Activated T-helper 2 cell treated with anti-CD3 and anti-CD28 coated beads, Interferon-gamma antibody, Interleukin-2, Interleukin-4, amounts not matched to agents 10 μg/mL and 5 μg/mL and 100 μg/mL, durations not matched to agents 14 hours and 24 hours and 36 hours (primary cell): ENCODE measurements around the gene HEPHL1. TPM values are rescaled to one million over a fixed set of nuclear protein-coding genes. Genes with fewer than 3 reads are reported as not detected.

Experiments
- DNase-seq: peaks from one replicate; pipeline ENCODE4 v3.0.0; 2021; ENCODE audit warnings: low spot score
- H3K27ac Mint-ChIP-seq: one replicate; pipeline ENCODE4 v1.8.0; 2021; ENCODE audit warnings: mixed read lengths
- H3K27me3 Mint-ChIP-seq: one replicate; pipeline ENCODE4 v1.8.0; 2021; ENCODE audit warnings: low read depth, mixed read lengths
- H3K36me3 Mint-ChIP-seq: one replicate; pipeline ENCODE4 v1.8.0; 2021; ENCODE audit warnings: low read depth, mixed read lengths
- H3K4me1 Mint-ChIP-seq: one replicate; pipeline ENCODE4 v1.8.0; 2021; ENCODE audit warnings: low read depth, mixed read lengths
- H3K4me3 Mint-ChIP-seq: one replicate; pipeline ENCODE4 v1.8.0; 2021; ENCODE audit warnings: low read depth, mild to moderate bottlenecking, moderate library complexity, mixed read lengths
- H3K9me3 Mint-ChIP-seq: one replicate; pipeline ENCODE4 v1.8.0; 2021; ENCODE audit warnings: mixed read lengths
- intact Hi-C: fragments of 100-400 bp; cut with micrococcal nuclease; formaldehyde crosslinking; loops from one replicate; pipeline ENCODE4 v1.15.1; 2023
- total RNA-seq: library from RNA; stranded (reverse); gene quantifications from 2 replicates; pipeline ENCODE4 v1.2.3, GENCODE V29; 2022

Gene HEPHL1
- total RNA-seq, 1 donor from 2014 or later: not detected

DNA sequence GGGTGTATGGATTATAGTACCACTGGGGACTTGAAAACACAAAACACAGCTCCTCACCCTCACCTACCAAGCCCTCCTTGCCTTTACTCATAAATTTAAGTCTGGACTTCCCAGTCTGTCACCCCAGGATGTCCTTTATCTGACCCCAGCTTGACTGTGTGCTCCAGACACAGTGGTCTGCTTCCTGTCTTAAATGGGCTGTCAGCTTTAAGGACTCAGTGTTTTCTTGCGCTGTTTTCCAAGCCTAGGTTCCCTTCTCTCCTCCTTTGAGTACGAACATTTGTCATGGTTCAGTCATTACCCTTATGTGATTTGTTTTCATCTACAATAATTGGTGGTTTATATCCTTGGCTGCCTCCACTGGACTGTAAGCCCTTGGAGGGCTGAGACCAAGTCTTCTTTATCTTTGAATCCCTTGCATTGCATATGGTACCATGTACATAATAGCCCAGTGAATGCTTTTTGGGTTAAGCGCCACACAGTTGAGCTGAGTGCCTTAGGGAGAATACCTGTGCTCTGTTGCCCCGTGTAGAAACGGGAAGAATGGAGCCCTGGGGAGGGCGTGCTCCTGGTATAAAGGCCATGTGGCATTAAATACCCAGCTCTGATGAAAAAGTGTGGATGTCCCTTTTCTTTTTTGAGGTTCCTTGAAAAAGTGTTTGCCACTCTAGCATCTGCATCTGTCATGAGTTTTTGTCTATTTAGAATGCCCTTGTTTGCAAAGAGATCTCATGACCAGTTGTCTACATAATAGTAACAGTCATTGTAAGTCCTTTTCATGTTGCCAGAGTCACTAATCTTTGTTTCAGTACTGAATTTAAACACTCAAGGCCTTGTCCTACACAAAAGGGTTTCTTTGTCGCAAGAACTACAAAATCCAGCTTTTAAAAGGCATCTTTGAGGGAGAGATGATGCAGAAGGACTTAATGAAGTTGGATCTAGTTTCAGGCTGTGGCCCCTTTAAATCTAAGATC is 121.4 kb downstream of the HEPHL1 start:
- intact Hi-C loops: no loop called here
- Mint-ChIP-seq H3K4me1 (peaks cover 48% of the 10 kb centered on the region), H3K27ac (no peak overlapping the region), H3K9me3 (no peaks in the 10 kb centered on the region), H3K36me3 (peaks cover 4% of the 10 kb centered on the region), H3K27me3 (no peaks in the 10 kb centered on the region), H3K4me3 (no peak overlapping the region)
- no peak for DNase-seq

GRCh38 chr11:94144216-94144615 is 123.1 kb downstream of the HEPHL1 start:
- no peak for DNase-seq
- H3K27me3 Mint-ChIP-seq: no peaks in the 10 kb centered on the region
- H3K4me3 Mint-ChIP-seq: no peak overlapping the region
- H3K4me1 Mint-ChIP-seq: peaks cover 63% of the 10 kb centered on the region
- intact Hi-C loops: no loop called here
- no peaks in the 10 kb centered on the region for H3K9me3 Mint-ChIP-seq
- peaks cover 4% of the 10 kb centered on the region for H3K36me3 Mint-ChIP-seq
- no peak overlapping the region for H3K27ac Mint-ChIP-seq

GRCh38 chr11:94144664-94145063 is 123.5 kb downstream of the HEPHL1 start:
- Mint-ChIP-seq H3K27me3 (no peaks in the 10 kb centered on the region), H3K27ac (no peak overlapping the region), H3K4me3 (no peak overlapping the region), H3K9me3 (no peaks in the 10 kb centered on the region), H3K4me1 (peaks cover 67% of the 10 kb centered on the region), H3K36me3 (peaks cover 4% of the 10 kb centered on the region)
- no peak for DNase-seq
- intact Hi-C loops: loop anchor here (5.0 kb wide), 1 partner anchor 402 kb away; the partner anchor contains the start of genes C11orf54 and TAF1D

GRCh38 chr11:94145431-94145830 is 124.3 kb downstream of the HEPHL1 start:
- Mint-ChIP-seq H3K4me1 (peaks cover 65% of the 10 kb centered on the region), H3K27me3 (no peaks in the 10 kb centered on the region), H3K36me3 (peaks cover 4% of the 10 kb centered on the region), H3K4me3 (no peak overlapping the region), H3K9me3 (no peaks in the 10 kb centered on the region), H3K27ac (no peak overlapping the region)
- DNase-seq: no peak
- intact Hi-C loops: loop anchor here (5.0 kb wide), 1 partner anchor 403 kb away; the partner anchor contains the start of genes C11orf54 and TAF1D

- H3K4me1 Mint-ChIP-seq: peaks cover 68% of the 10 kb centered on the region
- DNase-seq: no peak
- intact Hi-C loops: loop anchor here (5.0 kb wide), 1 partner anchor 404 kb away; the partner anchor contains the start of genes C11orf54 and TAF1D
- no peak overlapping the region for H3K4me3 Mint-ChIP-seq
- H3K27me3 Mint-ChIP-seq: no peaks in the 10 kb centered on the region
- peaks cover 4% of the 10 kb centered on the region for H3K36me3 Mint-ChIP-seq
- no peaks in the 10 kb centered on the region for H3K9me3 Mint-ChIP-seq
- H3K27ac Mint-ChIP-seq: no peak overlapping the region
These were observed 124.8 kb downstream of the HEPHL1 start for GRCh38 chr11:94145916-94146315.

- Mint-ChIP-seq H3K4me3 (peak overlapping the region; percentile 57), H3K4me1 (peaks cover 79% of the 10 kb centered on the region), H3K27me3 (no peaks in the 10 kb centered on the region), H3K36me3 (peaks cover 5% of the 10 kb centered on the region), H3K9me3 (no peaks in the 10 kb centered on the region), H3K27ac (peak overlapping the region; percentile 84)
- no peak for DNase-seq
- intact Hi-C loops: loop anchor here (1.0 to 5.0 kb wide), 3 partner anchors 12 to 405 kb away; partner anchors contain the start of genes C11orf54, PANX1 and TAF1D
These were observed 126.3 kb downstream of the HEPHL1 start for GRCh38 chr11:94147433-94147845.

GRCh38 chr11:94148189-94148588 is 127.0 kb downstream of the HEPHL1 start:
- Mint-ChIP-seq H3K27ac (no peak overlapping the region), H3K9me3 (no peaks in the 10 kb centered on the region), H3K4me3 (no peak overlapping the region), H3K36me3 (peaks cover 7% of the 10 kb centered on the region), H3K4me1 (peaks cover 80% of the 10 kb centered on the region), H3K27me3 (no peaks in the 10 kb centered on the region)
- intact Hi-C loops: loop anchor here (5.0 kb wide), 1 partner anchor 406 kb away; the partner anchor contains the start of genes C11orf54 and TAF1D
- DNase-seq: no peak

DNA sequence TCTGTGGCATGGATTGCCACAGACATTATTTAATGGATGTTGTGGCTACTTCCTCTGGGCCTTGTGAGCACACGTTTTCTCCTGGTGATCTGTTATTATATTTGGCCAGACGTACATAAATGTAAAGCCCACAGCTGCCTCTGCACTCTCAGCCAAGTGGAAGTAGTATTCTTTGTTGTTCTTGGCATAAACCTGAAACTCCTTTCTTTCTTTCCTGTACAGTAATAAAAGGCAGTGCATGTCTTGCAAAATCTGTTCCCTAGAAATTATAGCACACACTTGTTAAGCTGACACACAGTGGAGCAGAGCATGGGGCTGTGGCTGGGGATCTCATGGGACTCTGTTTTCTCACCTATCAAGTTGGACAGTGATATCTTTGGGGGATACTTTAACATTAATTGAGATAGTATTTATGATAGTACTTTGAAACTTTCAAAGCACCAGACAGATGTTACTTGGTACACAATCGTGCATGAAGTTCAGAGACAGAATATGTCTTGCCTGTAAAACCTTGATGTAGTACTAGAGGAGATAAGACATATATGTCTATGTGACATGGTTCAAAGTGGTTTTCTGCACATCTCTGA is 128.4 kb downstream of the HEPHL1 start:
- intact Hi-C loops: loop anchor here (5.0 kb wide), 1 partner anchor 407 kb away; the partner anchor contains the start of genes C11orf54 and TAF1D
- H3K36me3 Mint-ChIP-seq: peaks cover 11% of the 10 kb centered on the region
- no peak overlapping the region for H3K4me3 Mint-ChIP-seq
- H3K9me3 Mint-ChIP-seq: no peaks in the 10 kb centered on the region
- H3K4me1 Mint-ChIP-seq: peaks cover 77% of the 10 kb centered on the region
- DNase-seq: no peak
- H3K27me3 Mint-ChIP-seq: no peaks in the 10 kb centered on the region
- H3K27ac Mint-ChIP-seq: peak overlapping the region; percentile 14

DNA sequence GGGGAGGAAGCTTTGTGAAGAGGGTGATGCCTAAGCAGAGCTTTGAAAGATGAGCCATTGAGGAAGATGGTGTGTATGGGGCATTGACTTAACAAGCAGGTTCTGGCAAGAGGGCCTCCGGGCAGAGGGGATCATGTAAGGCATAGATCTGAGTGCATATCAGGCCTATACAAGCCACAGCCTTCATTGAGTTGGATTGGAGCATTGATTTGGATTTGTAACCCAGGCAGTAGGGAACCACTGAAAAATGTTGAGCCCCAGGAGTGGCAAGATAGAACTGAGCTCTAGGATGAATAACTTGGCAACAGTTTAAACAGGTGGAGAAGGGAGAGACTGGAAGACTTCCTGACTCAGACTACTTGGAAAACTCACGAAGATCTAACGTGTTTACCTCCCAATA is 128.9 kb downstream of the HEPHL1 start:
- DNase-seq: no peak
- Mint-ChIP-seq H3K4me3 (no peak overlapping the region), H3K9me3 (no peaks in the 10 kb centered on the region), H3K4me1 (peaks cover 75% of the 10 kb centered on the region), H3K27me3 (no peaks in the 10 kb centered on the region), H3K27ac (no peak overlapping the region), H3K36me3 (peaks cover 11% of the 10 kb centered on the region)
- intact Hi-C loops: no loop called here

DNA sequence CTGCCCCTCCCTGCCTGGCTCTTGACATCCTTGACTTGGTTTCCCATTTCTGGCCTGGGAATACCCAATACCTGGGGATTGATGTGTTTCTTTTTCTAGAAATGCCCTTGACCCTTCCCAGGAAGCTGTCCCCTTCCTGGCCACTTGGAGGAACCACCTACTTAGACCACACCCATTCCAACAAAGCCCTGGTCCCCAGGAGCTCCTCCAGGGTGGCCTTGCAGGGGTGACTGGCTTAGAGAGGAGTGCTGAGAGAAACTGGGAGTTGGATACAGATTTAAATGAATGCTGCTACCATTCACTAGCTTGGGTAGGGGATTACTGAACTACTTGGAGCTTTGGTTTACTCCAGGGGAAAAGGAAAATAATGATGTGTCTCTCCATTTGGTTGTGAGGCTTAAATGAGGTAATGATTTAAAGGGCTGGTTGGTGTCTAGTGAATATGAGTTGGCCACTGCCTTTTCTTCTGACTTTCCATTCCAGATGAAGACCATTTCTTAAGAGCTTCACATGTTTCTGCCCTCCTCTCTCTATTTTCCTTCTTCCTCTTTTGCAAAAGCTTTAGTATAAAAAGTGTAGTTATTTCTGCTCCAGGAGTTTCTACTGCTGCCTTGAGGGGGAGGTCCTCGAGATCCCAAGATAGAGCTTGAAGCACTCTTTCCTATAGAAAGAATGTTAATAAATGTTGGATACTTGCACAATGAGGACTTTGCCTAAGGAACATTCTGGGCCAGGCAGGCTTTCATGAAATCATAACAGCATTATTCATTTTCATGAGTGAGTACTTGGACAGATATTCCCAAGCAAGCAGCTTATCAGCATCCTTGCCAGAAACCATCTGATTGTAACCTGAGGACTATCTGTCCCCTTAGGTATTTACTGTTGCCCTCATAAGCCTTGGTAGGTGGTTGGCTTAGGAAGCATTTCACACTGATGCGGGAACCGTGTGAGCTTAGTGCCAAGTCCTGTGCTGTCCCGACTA is 129.8 kb downstream of the HEPHL1 start:
- intact Hi-C loops: no loop called here
- no peak overlapping the region for H3K27ac Mint-ChIP-seq
- H3K36me3 Mint-ChIP-seq: peaks cover 14% of the 10 kb centered on the region
- DNase-seq: no peak
- H3K9me3 Mint-ChIP-seq: no peaks in the 10 kb centered on the region
- no peak overlapping the region for H3K4me3 Mint-ChIP-seq
- no peaks in the 10 kb centered on the region for H3K27me3 Mint-ChIP-seq
- H3K4me1 Mint-ChIP-seq: peaks cover 67% of the 10 kb centered on the region

- Mint-ChIP-seq H3K4me1 (peaks cover 57% of the 10 kb centered on the region), H3K9me3 (no peaks in the 10 kb centered on the region), H3K4me3 (no peak overlapping the region), H3K27ac (peak overlapping the region; percentile 71), H3K27me3 (no peaks in the 10 kb centered on the region), H3K36me3 (peaks cover 20% of the 10 kb centered on the region)
- no peak for DNase-seq
- intact Hi-C loops: loop anchor here (1.0 kb wide), 2 partner anchors 17 to 23 kb away; no protein-coding TSS in a partner anchor
These were observed 130.9 kb downstream of the HEPHL1 start for GRCh38 chr11:94151903-94152677.
